Right forelimb (tissue), 1 donor: ENCODE measurements around the gene OR4E2.
"Not testable (repeated sequence)": the region's sequence is repeated elsewhere in the genome, so short reads cannot be mapped to it uniquely, and the experiment has no call there.

Source experiments
- DNase-seq: peaks from one replicate; pipeline ENCODE4 v3.0.0-alpha.2; 2018

The OR4E2 gene

GRCh38 chr14:21698538-21698937 is 44.9 kb downstream of the OR4E2 start:
- not testable (repeated sequence) for DNase-seq

- DNase-seq = no peak
These were observed 45.9 kb downstream of the OR4E2 start for GRCh38 chr14:21699551-21699950.

- no peak for DNase-seq
These were observed 48.7 kb downstream of the OR4E2 start for GRCh38 chr14:21702316-21702715.

GRCh38 chr14:21703357-21704326 is 50.0 kb downstream of the OR4E2 start:
- no peak for DNase-seq

- no peak for DNase-seq
These were observed 50.7 kb downstream of the OR4E2 start for GRCh38 chr14:21704338-21704737.

- DNase-seq = no peak
These were observed 57.8 kb downstream of the OR4E2 start for GRCh38 chr14:21711360-21711961.

- DNase-seq = no peak
These were observed 58.4 kb downstream of the OR4E2 start for GRCh38 chr14:21712036-21712435.

- no peak for DNase-seq
These were observed 60.8 kb downstream of the OR4E2 start for GRCh38 chr14:21714318-21714929.
